ENCODE results near the gene CNN1.
"Not testable (repeated sequence)": the region's sequence is repeated elsewhere in the genome, so short reads cannot be mapped to it uniquely, and the experiment has no call there.

Gene CNN1

GRCh38 chr19:11599704-11600103, 61.1 kb downstream of the CNN1 start:
- not testable (repeated sequence) for DNase-seq (ENCODE audit: low read depth in 2 of 2)

Measured in fibroblast of skin of left quadriceps (primary cell).